Embryonic facial prominence (tissue), 1 donor: ENCODE data around the gene PLA2G4C.

ENCODE experiments used
- DNase-seq: peaks from one replicate; pipeline ENCODE4 v3.0.0-alpha.2; 2016; ENCODE audit errors: extremely low spot score

PLA2G4C gene, protein sequence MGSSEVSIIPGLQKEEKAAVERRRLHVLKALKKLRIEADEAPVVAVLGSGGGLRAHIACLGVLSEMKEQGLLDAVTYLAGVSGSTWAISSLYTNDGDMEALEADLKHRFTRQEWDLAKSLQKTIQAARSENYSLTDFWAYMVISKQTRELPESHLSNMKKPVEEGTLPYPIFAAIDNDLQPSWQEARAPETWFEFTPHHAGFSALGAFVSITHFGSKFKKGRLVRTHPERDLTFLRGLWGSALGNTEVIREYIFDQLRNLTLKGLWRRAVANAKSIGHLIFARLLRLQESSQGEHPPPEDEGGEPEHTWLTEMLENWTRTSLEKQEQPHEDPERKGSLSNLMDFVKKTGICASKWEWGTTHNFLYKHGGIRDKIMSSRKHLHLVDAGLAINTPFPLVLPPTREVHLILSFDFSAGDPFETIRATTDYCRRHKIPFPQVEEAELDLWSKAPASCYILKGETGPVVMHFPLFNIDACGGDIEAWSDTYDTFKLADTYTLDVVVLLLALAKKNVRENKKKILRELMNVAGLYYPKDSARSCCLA

DNA sequence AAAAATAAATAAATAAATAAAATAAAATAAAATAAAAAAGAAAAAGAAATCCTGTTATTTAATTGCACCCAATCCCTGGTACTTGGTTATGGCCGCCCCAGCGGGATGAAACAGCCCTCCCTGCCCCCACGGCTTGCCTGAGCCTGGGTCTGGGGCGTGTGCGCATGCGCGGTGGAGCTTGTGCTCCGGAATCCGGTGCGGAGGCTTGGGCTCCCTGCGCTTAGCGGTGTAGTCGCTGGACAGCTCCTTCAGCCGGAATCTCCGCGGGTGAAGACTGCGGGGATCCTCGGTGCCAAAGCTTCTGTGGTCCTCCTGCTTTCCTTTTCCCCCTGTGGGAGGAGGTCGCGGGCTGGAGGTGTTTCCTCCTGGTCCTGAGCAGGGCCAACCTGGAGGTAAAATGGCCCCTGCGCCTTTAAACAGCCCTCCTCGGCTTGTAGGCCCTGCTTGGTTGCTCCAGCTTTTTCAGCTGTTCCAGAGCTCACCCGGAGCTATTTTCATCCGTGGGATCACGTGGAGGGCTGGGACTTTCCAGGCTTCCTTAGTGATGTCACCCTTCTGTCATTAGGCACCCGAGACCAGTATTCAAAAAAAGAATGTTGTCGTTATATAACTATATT lies at the start of gene PLA2G4C:
TSS of gene PLA2G4C (minus strand) at position 468 of the 617 bp plus-strand sequence. CDS start 4,288 bp downstream, outside the sequence.
- DNase-seq = peak; percentile 52

DNA sequence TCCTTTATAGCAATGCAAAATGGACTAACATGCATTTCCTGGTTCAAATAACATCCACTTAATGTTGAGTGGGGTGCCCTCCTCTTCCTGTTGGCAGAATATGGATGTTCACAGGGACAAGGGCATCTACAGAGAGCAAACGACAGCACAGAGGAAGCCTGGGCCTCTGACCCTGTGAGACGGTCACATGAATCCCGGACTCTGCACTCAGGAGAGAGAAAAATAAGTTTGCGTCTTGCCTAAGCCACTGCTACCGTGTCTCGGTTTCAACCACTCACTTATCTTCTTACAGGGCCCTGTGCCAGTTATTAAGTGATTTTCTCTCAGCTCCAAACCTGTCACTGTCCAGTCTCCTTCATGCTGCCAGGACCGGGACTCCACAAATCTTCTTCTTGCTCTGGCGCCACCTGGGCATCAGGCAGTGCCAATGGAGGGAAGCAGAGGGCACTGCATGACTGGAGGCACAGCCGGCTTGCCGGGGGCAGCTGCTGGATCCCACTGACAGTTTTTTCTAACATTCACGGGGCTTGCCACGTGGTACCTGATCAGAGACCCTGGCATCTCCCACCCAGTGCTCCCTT lies 47.7 kb upstream of the PLA2G4C start:
- no peak for DNase-seq

DNA sequence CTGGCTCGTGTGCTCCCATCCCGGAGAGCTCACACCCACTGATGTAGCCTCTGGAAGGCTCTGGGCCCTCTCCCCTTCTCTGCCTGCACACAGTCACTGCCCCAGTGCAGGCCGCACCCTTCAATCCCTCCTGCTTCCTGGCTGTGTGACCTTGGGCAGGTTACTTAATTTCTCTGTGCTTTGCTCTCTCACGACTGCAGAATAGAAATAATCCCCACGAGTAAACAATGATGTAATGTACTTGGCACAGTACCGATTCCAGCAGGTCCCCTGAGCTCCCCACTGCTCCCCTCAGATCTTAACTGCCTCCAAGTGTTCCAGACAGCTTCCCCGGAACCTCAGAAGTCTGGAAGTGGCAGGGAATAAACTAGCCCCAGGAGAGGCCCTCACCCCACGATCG lies 43.4 kb upstream of the PLA2G4C start:
- DNase-seq = no peak

DNA sequence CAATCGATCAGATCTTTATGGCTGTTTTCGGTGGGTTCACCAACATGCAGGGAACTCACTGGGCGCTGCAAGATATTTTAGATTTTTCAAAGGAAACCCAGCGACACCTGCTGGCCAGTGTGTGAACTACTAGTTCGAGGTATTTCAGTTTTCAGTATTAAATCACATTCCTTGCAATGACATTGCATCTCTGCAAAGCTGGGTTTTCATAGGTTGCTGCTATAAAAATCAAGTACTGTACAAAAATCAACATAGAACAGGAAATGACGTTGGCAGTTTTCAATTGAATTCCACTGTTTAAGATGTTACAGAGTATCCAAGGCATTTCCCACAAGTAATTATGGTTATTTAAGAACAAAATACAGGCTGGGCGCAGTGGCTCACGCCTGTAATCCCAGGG lies 41.9 kb upstream of the PLA2G4C start:
- DNase-seq = peak; percentile 29

DNA sequence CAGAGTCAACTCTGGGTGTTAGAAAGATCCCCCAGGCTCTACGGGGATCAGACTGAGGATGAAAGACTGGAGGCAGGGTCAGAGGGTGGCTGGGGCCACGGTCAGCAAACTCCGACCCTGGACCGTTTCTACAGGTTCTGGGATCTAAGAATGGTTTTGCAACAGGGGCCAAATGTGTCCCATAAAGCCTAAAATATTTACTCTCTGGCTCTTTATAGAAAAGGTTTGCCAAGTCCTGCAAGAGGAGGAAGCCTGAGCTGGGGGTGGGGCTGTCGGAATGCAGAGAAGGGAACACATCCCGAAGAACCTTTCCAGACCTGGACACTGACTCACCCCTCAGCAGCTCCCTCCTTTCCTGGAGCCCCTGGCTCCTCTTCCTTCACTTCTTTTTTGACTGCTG lies 38.8 kb upstream of the PLA2G4C start:
- DNase-seq = no peak

DNA sequence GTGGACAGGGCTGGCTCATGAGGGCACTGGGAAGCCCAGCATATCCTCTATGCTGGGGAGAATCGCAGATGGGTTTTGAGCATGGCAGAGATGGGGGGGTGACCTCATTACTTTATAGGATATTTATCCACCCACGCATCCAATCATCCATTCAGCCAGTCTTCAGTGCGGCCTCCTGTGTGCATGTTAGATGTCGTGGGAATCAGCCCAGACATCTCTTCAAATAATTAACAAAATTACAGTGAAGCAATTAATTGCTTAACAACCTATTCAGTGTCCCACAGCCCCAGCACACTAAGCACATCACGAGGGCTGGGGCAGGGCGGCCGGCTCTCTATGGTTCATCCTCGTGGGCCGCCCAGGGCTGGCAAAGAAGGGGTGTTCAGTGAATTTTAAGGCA lies 38.0 kb upstream of the PLA2G4C start:
- no peak for DNase-seq

DNA sequence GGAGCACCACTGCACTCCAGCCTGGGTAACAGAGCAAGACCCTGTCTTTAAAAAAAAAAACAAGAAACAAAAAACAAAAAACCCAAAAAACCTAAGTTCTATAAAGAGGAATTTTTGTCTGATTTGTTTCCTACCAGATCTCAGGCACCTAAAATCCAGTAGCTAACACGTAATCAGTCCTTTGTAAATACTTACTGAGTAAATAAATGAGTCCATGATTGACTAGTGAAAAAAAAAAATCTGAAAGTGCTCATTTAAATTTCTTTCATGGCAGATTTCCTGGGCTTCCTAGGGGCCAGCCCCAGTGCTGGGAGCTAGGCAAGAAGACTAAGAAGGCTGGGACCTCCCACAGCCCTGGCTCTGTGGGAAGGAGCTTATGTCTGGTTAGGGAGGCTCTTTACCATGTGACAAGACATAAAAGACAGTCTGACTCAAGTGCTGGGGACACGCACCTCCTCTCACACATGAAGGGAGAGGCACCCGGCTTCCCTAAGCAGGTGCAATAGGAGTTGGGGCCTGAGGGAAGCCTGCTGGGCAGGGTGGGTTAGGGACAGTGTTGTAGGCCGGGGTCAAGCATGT lies 37.1 kb upstream of the PLA2G4C start:
- no peak for DNase-seq

DNA sequence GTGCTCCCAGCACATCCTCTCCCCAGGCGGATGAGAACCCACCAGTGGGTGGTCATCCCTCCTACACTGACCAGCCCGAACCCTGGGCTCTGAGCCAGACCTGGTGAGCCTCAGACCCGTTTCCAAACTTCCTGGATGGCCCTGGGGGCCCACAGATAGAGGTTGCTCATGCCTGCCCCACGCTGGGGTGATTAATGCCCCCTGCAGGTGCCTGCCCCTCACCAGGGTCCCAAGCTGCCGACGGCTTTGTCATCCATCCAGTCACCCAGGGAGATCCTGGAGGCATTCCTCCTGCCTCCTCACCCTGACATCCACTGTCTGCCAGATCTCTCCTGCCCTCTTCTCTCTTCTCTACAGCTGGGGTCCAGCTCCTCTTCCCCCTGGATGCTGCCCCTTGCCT lies 28.4 kb upstream of the PLA2G4C start:
- DNase-seq = no peak

DNA sequence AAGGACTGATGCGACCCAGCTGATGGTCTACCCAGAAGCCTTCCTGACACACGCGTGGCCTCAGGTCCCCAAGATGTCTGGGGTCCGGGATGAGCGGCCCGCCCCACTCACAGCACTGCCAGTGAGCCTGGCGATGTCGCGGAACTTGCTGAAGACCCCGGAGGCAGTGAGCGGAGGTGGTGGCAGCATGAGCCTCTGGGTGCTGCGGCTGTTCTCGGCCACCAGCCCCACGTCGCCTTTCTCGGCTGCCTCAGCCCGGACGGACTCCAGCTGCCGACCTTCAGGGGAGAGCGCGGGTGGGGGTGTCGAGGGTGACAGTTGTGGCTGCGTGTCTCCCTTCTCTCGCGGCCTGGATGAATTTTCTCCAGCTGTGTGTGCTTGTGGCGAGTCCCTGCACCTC lies 26.8 kb upstream of the PLA2G4C start:
- no peak for DNase-seq

DNA sequence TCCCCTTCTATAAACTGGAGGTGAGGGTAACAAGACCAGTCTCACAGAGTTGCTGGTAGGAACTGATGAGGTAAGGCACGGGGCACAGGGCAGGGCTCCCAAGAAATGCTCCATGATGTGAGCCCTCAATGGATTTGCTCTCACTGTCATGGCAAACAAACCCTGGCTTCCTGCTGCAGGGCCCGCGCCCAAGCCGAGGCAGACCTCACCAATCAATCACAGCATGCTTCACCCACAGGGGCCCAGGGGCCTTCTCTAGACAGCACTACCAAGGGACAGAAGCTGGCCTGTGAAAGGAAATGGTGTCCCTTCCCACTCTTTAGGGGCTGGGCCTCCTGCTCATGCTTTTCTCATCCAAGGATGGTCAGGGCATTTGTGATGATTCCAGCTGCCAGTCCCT lies 25.9 kb upstream of the PLA2G4C start:
- DNase-seq = no peak

DNA sequence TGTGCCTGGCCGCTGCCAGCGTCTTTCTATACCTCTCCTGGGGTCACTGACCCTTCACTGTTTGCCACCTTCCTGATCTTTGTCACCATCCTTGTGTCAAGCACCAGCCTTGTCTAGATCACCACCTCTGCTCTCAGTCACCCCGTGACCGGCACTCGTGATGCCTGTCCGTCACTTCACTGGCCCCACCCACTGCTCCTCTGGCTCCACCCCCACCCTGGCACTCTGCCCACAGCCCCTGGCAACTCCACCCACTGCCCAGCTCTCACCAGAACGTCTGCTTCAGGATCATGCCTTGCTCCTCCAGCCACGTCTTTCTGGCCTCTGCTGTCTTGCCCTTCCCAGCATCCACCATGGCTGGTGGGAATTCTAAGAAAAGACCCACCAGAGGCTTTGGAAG lies 24.8 kb upstream of the PLA2G4C start:
- no peak for DNase-seq

DNA sequence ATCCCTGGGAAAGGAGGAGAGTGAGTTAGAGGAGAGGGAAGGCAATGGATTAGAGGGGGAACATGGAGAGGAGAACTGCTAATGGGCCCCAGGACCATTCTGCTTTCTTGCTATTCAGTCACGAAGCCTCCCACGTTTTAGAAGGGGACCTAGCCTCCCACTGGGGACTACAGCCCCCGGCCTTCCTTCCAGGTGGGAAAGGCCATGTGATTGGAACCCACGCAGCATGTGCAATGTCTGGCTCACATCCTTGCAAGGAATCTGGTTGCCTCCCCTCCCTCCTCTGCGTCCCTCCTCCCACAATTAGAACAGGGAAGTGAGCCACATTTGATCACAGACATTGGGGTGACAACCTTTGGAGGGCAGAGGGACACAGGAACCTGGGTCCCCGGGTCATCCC lies 22.5 kb upstream of the PLA2G4C start:
- DNase-seq = no peak

DNA sequence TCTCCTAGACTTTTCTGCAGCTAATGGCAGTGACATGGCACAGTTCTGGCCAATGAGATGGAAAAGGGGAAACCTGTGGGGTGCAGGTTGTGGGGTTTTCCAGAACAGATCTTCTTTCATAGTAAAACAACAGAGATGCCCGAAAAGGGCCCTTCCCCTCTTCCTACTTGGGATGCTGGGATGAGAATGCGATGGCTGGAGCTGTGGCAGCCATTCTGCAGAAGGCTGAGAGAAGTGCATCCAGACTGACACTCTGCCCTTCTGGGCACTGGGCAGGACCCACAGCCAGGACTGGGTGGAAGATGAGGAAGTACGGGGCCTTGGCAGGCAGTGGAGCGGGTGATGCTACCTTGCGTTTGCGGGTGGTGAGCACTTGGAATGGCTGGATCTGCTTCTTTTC lies 16.9 kb upstream of the PLA2G4C start:
- DNase-seq = no peak

DNA sequence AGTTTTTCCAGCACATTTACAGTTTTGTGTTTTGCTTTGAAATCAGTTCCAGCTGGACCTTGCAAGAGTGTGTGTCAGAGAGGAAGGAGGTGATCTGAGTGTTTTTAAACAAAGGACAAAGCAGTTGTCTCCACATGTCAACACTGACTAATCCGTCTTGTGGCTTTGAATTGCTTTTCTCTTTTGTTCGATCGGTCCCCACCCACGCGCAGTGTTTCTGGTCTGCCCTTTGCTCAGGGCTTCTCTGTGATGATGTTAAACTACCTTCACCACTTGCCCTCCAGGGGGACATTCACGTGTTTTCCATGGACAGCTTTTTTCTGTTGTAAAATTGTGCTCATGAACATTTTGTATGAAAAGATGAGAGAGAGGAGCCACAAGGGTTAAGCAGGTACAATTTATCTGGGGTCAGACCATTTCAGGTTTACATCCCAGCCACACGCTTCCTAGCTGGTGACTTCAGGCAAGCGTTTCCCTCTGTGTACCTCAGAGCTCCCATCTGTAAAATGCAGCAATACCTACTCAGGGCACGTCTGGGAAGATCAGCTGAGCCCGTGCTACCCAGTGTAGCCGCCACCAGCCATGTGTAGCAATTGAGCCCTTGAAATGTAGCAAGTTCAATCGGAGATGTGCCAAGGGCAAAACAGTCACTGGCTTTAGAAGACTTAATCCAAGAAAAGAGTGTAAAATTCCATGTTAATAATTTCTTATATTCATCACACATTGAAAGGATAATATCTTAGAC lies 13.5 kb upstream of the PLA2G4C start:
- DNase-seq = no peak

DNA sequence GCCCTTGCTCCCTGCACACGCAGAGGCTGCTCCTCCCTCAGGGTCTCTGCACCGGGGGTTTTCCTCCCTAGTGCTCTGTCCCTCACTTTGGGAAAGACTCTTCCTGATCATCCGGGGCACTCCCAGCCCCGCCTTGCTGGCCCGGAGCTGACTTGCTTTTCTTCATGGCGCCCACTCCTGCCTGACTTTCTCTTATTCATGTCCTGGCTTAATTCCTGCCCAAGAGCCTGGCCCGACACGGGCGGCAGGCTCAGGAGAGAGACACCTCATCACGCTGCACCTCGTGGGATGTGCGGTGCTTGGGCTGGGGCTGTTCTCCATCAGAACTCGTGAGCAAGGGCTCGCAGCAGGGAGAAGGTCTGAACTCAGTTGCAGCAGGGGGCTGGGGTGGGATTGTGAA lies 11.8 kb upstream of the PLA2G4C start:
- no peak for DNase-seq

DNA sequence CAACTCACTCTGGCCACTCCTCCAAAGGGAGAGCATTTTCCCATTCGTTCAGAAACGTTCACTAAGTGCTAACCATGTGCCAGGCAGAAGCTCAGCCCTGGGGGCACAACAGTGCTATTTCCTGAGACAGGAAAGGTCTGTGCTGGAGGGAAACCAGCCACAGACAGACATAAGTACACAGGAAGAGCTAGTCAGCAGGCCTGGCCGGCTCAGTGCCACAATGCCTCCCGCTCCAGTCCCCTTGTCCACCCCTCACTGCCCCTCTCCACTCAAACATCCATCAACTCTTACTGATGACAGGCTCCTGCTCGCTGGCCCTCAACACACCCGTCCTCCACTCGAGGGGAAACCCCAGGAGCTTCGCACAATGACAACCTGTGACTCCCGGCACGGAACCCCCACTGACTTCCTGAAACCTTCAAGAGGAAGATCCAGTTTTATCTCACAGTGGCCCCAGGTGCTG lies 11.3 kb upstream of the PLA2G4C start:
- DNase-seq = no peak

DNA sequence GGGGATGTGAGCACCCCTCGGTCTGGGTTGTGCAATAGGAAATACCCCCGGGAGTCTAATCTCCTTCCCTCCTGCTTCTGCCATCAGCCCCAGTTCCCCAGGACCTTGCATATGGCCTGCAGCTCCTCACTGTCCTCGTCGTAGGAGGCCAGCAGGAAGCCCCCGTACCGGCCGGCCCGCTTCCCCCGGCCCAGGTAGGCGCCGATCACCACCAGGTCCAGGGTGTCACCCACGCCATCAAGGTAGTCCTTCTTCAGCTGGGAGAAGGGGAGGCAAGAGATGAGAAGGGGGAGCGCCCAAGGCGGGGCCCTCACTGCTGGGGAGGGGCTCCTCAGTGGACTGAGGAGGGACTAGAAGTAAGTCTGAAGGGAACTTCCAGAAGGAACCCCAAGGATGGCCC lies 10.4 kb upstream of the PLA2G4C start:
- DNase-seq = no peak

DNA sequence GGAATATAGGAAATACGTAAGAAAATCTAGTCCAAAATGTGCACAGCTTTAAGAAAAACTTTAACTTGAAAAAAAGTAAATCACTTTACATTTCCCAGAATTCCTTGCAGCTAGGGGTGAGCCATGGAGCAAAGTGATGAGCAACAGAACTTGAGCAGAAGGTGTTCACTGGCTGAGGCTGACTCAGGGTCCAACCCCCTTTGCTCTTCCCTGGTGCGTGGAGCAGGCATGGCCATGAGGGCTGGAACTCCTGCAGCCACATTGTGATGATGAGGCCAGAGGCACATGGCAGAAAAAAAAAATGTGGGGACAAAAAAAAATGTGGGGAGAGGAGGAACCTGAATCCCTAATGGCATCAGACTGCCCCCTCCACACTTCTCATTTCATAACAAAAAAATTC lies 9.9 kb upstream of the PLA2G4C start:
- DNase-seq = no peak

DNA sequence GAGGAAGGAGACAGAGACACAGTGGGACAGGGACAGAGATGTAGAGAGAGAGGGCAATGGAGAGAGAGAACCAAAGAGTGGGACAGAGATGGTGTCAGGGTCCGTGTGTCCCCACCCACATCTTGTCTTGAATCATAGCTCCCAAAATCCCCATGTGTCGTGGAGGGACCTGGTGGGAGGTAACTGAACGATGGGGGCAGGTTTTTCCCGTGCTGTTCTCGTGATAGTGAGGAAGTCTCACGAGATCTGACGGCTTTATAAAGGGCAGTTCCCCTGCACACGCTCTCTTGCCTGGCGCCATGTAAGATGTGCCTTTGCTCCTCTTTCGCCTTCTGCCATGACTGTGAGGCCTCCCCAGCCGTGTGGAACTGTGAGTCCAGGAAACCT lies 7.5 kb upstream of the PLA2G4C start:
- DNase-seq = no peak

DNA sequence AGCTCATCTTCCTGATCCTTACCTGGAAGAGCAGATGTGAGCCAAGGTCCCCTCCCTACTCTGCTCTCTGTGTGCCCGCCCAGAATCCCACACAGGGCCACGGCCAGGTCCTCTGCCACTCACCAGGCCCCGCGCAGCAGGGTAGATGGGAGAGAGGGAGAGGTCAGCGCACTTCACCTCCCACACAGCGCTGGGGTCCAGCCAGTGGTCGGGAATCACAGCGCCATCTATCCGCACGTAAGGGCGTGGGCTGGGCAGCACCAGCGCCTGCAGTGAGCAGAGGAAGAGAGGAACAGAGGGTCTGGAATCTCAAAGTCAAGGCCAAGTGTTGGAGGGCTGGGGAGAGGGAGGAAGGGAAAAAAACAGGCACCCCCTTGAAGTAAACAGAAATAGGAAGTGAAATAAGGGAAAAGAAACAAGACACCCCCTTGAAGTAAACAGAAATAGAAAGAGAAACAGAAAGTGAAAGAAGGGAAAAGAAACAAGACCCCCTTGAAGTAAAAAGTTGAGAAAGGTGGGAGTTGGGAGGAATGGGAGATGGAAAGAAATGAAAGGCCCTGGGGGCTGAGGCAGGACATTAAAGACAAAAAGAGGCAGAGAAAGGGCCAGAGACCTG lies 7.0 kb upstream of the PLA2G4C start:
- DNase-seq = no peak

DNA sequence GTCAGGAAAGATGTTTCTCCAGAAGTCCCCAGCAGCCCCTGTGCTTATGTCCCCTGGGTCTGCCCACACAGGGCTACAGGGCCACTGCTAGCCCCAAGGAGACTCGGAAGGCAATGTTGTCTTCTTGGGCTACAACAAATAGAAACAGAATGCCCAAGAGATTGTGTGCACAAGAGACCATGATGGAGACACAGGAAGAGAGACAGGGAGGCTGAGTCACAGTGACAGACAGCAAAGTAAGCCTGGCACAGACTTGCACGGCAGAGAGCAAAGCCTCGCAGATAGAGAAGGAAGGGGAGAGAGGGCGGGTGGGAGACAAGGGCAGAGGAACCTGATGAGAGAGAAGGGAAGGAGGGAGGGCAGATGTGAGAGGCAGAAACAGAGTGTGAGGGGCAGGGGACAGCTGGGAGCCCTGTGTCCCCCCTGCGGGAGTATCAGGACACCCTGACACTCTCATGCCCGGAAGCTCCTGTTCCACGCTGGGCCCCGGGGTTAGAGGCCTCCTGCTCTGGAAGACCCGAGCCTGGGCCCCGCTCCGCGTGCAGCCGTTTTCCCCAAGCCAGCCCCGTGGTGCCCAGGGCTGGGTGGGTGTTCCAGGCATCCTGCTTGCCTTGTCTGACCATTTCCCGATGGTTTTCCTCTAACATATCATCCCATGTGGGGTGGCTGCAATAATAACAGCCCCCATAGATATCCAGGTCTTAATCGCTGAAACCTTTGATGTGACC lies 2.7 kb upstream of the PLA2G4C start:
- no peak for DNase-seq
